B cell (primary cell): ENCODE measurements around the gene NAA80. TPM values are rescaled to one million over a fixed set of nuclear protein-coding genes. Genes with fewer than 3 reads are reported as not detected.
A peak's percentile ranks its signal among the peaks of the same experiment; 100 is the strongest.

Source experiments
- ATAC-seq: fragments of 200-7000 bp; cut with Tn5 transposase; one replicate; pipeline ENCODE4 v1.10.0; 2021; ENCODE audit warnings: low read depth, mild to moderate bottlenecking, moderate number of reproducible peaks, moderate library complexity
- CTCF ChIA-PET: fragments of 350-600 bp; sonication (Branson Sonifier 250); formaldehyde crosslinking; loops from one replicate; lab custom pipeline; 2021; ENCODE audit warnings: antibody characterized with exemption, inconsistent platforms; lab: Charles Lee
- POLR2A ChIA-PET: fragments of 350-600 bp; sonication (Branson Sonifier 250); formaldehyde crosslinking; loops from one replicate; lab custom pipeline; 2021; ENCODE audit warnings: antibody characterized with exemption; lab: Charles Lee
- DNase-seq: peaks from one replicate; pipeline ENCODE4 v3.0.0; 2013
- H2AFZ ChIP-seq: 2 replicates; pipeline ENCODE4 v1.6.1; 2012; ENCODE audit warnings: mild to moderate bottlenecking, low read depth, low read length; ENCODE audit not compliant: insufficient read depth, poor library complexity, severe bottlenecking
- H3K27ac ChIP-seq, 2 donors: 1 replicate in 1 of 2; 2 replicates in 1 of 2; pipeline ENCODE4 v1.5.1; 2012 to 2013; ENCODE audit warnings: low read length in 2 of 2, mild to moderate bottlenecking in 2 of 2, moderate library complexity in 1 of 2
- H3K27me3 ChIP-seq, 4 experiments: fragments of 200-600 bp in 1 of 4; sonication (generic) in 1 of 4; replicated peaks in 1 of 4; 1 replicate in 2 of 4; 2 replicates in 2 of 4; pipeline versions ENCODE4 v1.6.1 to v1.7.0; 2013 to 2016; ENCODE audit warnings: low read length in 3 of 4, mild to moderate bottlenecking in 2 of 4, mixed read lengths in 1 of 4, moderate library complexity in 1 of 4; ENCODE audit not compliant: insufficient read depth in 4 of 4, control insufficient read depth in 3 of 4; ENCODE audit errors: control extremely low read depth in 1 of 4
- H3K36me3 ChIP-seq, 2 experiments: replicated peaks in 1 of 2; 1 replicate in 1 of 2; 2 replicates in 1 of 2; pipeline versions ENCODE4 v1.6.1 to v1.7.1; 2013; ENCODE audit warnings: low read length in 1 of 2; ENCODE audit not compliant: insufficient read depth in 2 of 2, control insufficient read depth in 1 of 2; ENCODE audit errors: control extremely low read depth in 1 of 2, extremely low read depth in 1 of 2
- H3K4me1 ChIP-seq, 2 donors: fragments of 200-600 bp in 1 of 2; sonication (generic) in 1 of 2; 1 replicate in 1 of 2; 2 replicates in 1 of 2; pipeline versions ENCODE4 v1.5.1 to v1.6.1; 2013 to 2017; ENCODE audit warnings: low read length in 2 of 2; ENCODE audit not compliant: control insufficient read depth in 2 of 2, insufficient read depth in 2 of 2
- H3K4me2 ChIP-seq: replicated peaks from 2 replicates; pipeline ENCODE3; 2012; ENCODE audit warnings: mild to moderate bottlenecking, low read depth, low read length; ENCODE audit not compliant: poor library complexity, severe bottlenecking
- H3K4me3 ChIP-seq, 5 experiments: fragments of 200-600 bp in 1 of 5; sonication (generic) in 1 of 5; 1 replicate in 3 of 5; 2 replicates in 2 of 5; pipeline versions ENCODE4 v1.5.1 to v1.7.0; 2011 to 2016; ENCODE audit warnings: low read length in 4 of 5, mild to moderate bottlenecking in 4 of 5, low read depth in 2 of 5, control low read depth in 1 of 5, moderate library complexity in 1 of 5; ENCODE audit not compliant: insufficient read depth in 1 of 5; ENCODE audit errors: control extremely low read depth in 1 of 5, extremely low read depth in 1 of 5
- H3K79me2 ChIP-seq: fragments of 200-600 bp; sonication (generic); one replicate; pipeline ENCODE4 v1.6.0; 2016; ENCODE audit warnings: low read length; ENCODE audit not compliant: control insufficient read depth, insufficient read depth
- H3K9ac ChIP-seq: fragments of 200-600 bp; sonication (generic); 2 replicates; pipeline ENCODE4 v1.6.1; 2017; ENCODE audit warnings: mild to moderate bottlenecking, low read length, moderate library complexity
- H3K9me3 ChIP-seq, 3 donors: one replicate each; pipeline versions ENCODE4 v1.6.1 to v1.7.1; 2013; ENCODE audit warnings: low read length in 2 of 3; ENCODE audit not compliant: control insufficient read depth in 2 of 3, insufficient read depth in 1 of 3; ENCODE audit errors: control extremely low read depth in 1 of 3
- H4K20me1 ChIP-seq: 2 replicates; pipeline ENCODE4 v1.6.0; 2012; ENCODE audit warnings: mild to moderate bottlenecking, low read length; ENCODE audit not compliant: insufficient read depth, control insufficient read depth, poor library complexity, severe bottlenecking
- H3K27ac Mint-ChIP-seq: one replicate; pipeline ENCODE4 v1.8.0; 2021; ENCODE audit warnings: mixed read lengths
- H3K27me3 Mint-ChIP-seq: one replicate; pipeline ENCODE4 v1.8.0; 2021; ENCODE audit warnings: mixed read lengths
- H3K4me1 Mint-ChIP-seq: one replicate; pipeline ENCODE4 v1.8.0; 2021; ENCODE audit warnings: mixed read lengths
- H3K4me3 Mint-ChIP-seq: one replicate; pipeline ENCODE4 v1.8.0; 2021; ENCODE audit warnings: mixed read lengths
- H3K9me3 Mint-ChIP-seq: one replicate; pipeline ENCODE4 v1.8.0; 2022; ENCODE audit warnings: mixed read lengths; ENCODE audit not compliant: insufficient read depth
- CTCF ChIP-seq: fragments of 200-600 bp; IDR thresholded peaks from one replicate; pipeline ENCODE4 v1.8.0; 2022; ENCODE audit warnings: antibody characterized with exemption, mild to moderate bottlenecking
- EZH2 ChIP-seq: IDR thresholded peaks from 2 replicates; pipeline ENCODE4 v1.6.1; 2012; ENCODE audit warnings: borderline replicate concordance, low read depth, mild to moderate bottlenecking, moderate library complexity, low read length; ENCODE audit not compliant: insufficient read depth, poor library complexity, severe bottlenecking
- WGBS: methylation state at CpG from one replicate; pipeline ENCODE4 v1.1.5; 2013; ENCODE audit warnings: missing lambda C conversion rate; ENCODE audit not compliant: insufficient coverage; 5-methylcytosine and 5-hydroxymethylcytosine counted together
- intact Hi-C: fragments of 100-400 bp; cut with micrococcal nuclease; formaldehyde crosslinking; loops from one replicate; pipeline ENCODE4 v1.10.0; 2022
- polyA plus RNA-seq: library from polyadenylated mRNA; depleted of rRNA; stranded (reverse); fragments of >200 nt; gene quantifications from 2 replicates; pipeline ENCODE4 v1.2.3, GENCODE V29; 2012
- total RNA-seq, 2 donors: library from RNA; stranded (reverse); fragments of 120-200 nt in 1 of 2; gene quantifications; 1 replicate in 1 of 2; 2 replicates in 1 of 2; pipeline versions ENCODE4 v1.2.3 to v1.2.4, GENCODE V29; 2013 to 2022

NAA80 gene
- total and polyA plus RNA-seq, 2 donors (not counting 1 experiment from before 2014, with no cell fraction given), result 37.8 to 49.0 TPM

DNA sequence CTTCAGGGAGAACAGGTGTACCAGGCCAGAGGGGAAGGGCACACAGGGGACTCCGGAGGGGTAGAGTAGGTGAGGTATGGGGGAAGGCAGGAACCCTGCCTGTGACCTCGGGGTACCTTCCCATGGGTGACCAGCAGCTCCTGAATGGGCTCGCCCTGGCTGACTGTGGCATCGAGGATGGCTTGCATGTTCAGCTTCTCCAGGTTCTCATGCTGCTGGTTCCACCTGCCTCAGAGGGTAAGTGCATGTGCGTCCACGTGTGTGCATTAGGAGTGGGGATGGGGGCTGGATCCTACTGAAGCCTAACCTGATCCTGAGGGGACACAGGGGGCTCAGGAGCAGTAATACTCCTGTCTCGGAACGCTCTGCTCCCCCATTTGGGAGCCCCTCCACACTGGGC lies 45.8 kb upstream of the NAA80 start:
- peaks cover 34% of the 10 kb centered on the region for H3K79me2 ChIP-seq
- H3K27ac ChIP-seq, result no peak overlapping the region
- ChIA-PET CTCF (interaction anchor here (0.8 to 1.1 kb wide), 2 partner anchors 10 to 197 kb away, joined by 3 read pairs; no protein-coding TSS in a partner anchor), POLR2A (interaction anchor here (1.0 to 1.6 kb wide), 2 partner anchors 15 to 53 kb away, joined by 4 to 8 read pairs; partner anchors contain the start of genes IFRD2 and TMEM115)
- H3K4me2 ChIP-seq, result peak overlapping the region; percentile 91
- intact Hi-C loops, result loop anchor here (1.0 to 5.0 kb wide), 2 partner anchors 8 to 267 kb away; partner anchors contain the start of gene CISH
- DNase-seq, result no peak
- no peaks in the 10 kb centered on the region for H3K9me3 ChIP-seq
- H3K27me3 ChIP-seq, result no peaks in the 10 kb centered on the region
- peaks cover 43% of the 10 kb centered on the region for H3K4me1 Mint-ChIP-seq
- H3K36me3 ChIP-seq, result peaks cover 0 to 19% of the 10 kb centered on the region in 2 experiments
- H2AFZ ChIP-seq, result peak overlapping the region; percentile 62
- H3K4me3 ChIP-seq, result peak overlapping the region in 1 of 5 experiments; percentile 52
- peaks cover 21% of the 10 kb centered on the region for H4K20me1 ChIP-seq
- peak overlapping the region; percentile 55 for H3K9ac ChIP-seq
- ATAC-seq, result no peak
- 94% methylated on average over 7 of the region's 8 CpGs for WGBS
- TF ChIP-seq EZH2 (no peak), CTCF (no peak)
- no peak overlapping the region for H3K27ac Mint-ChIP-seq
- peaks cover 27 to 52% of the 10 kb centered on the region in 2 donors for H3K4me1 ChIP-seq
- H3K9me3 Mint-ChIP-seq, result no peaks in the 10 kb centered on the region
- no peaks in the 10 kb centered on the region for H3K27me3 Mint-ChIP-seq
- peak overlapping the region; percentile 77 for H3K4me3 Mint-ChIP-seq

GRCh38 chr3:50342813-50343633 lies 43.8 kb upstream of the NAA80 start:
- Histone ChIP-seq H3K9ac (no peak overlapping the region), H3K4me2 (no peak overlapping the region), H4K20me1 (peaks cover 6% of the 10 kb centered on the region), H3K4me1 (peaks cover 35 to 61% of the 10 kb centered on the region in 2 donors), H2AFZ (no peak overlapping the region), H3K4me3 (no peak overlapping the region), H3K36me3 (peaks cover 0 to 8% of the 10 kb centered on the region in 2 experiments), H3K27ac (no peak overlapping the region), H3K9me3 (no peaks in the 10 kb centered on the region), H3K27me3 (no peaks in the 10 kb centered on the region), H3K79me2 (peaks cover 30% of the 10 kb centered on the region)
- Mint-ChIP-seq H3K4me1 (peaks cover 54% of the 10 kb centered on the region), H3K9me3 (no peaks in the 10 kb centered on the region), H3K27ac (peak overlapping the region; percentile 50), H3K27me3 (no peaks in the 10 kb centered on the region), H3K4me3 (peak overlapping the region; percentile 3)
- no peak for ATAC-seq
- DNase-seq, result no peak
- intact Hi-C loops, result no loop called here
- WGBS, result 94% methylated on average over 10 of the region's 13 CpGs
- no peak for TF ChIP-seq EZH2
- TF ChIP-seq CTCF, result no peak
- POLR2A ChIA-PET, result interaction anchor here (0.7 kb wide), 1 partner anchor 1782 kb away, joined by 3 read pairs; no protein-coding TSS in a partner anchor
- CTCF ChIA-PET, result interaction anchor here (1.6 kb wide), 1 partner anchor 199 kb away, joined by 6 read pairs; no protein-coding TSS in a partner anchor
